ENCODE results near the gene TENT5C.

The TENT5C gene

DNA sequence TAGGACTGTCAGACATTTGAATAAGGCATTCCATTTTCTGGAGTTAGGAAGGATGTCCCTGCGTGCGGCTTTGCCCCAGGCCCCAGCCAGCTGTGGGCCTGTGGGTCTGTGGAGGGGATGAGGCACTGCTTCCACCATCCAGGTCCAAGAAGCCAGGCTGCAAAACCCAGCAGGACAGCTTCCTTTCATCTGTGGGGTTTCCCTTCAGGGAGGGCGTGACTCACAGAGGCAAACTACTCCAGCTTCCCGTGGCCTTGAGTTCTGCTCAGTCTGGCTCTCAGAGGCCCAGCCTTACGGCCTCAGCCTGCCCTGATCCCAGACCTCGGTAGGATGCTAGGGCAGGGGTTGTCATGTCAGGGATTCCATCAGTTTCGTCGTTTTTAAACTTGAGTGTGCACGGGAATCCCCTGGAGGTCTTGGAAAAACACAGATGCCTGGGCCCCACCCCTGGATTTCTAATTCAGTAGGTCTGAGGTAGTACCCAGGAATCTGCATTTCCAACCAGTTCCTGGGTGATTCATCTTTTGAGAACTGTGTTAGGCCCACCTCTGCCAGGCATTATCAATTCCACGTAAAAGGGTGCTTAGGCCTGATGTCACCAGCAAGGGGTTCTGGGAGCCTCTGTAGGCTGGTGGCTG lies 32.3 kb upstream of the TENT5C start:
- no peak for DNase-seq (ENCODE audit: low spot score)

DNA sequence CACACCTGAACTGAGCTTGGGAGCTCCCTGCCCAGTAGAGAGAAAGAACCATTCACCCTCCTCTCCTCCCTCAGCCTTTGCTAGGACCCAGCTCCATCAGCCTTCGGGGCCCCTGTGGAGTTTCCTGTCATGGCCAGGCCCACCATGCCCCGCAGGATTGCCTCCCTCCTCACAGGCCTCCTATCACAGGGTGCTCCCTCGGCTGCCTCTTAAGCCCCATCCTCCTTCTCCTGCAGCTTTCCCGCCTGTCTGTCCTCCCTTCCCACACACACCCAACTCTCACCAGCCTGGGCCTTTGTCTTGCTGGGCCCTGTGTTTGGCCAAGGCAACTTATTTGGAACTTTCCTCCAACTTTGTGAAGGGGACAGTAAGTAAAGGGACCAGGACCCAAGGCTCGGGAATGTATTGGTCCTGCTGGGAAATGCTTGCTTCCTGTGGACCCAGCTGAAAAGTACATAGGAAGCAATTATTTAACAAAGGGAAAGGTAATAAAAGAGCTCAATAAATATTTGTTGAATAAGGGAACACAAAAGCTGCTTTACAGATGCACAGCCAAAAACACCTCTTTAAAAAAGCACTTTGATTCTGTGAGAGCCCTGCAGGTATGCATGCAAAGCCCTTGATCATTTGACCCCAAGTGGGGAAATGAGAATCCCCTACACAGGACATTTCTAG lies 31.6 kb upstream of the TENT5C start:
- no peak for DNase-seq (ENCODE audit: low spot score)

- DNase-seq (ENCODE audit: low spot score) = no peak
Observed at GRCh38 chr1:117575586-117576225, 30.1 kb upstream of the TENT5C start.

GRCh38 chr1:117576236-117576635 lies 29.6 kb upstream of the TENT5C start:
- no peak for DNase-seq (ENCODE audit: low spot score)

GRCh38 chr1:117577191-117577885 lies 28.5 kb upstream of the TENT5C start:
- DNase-seq (ENCODE audit: low spot score) = no peak

DNA sequence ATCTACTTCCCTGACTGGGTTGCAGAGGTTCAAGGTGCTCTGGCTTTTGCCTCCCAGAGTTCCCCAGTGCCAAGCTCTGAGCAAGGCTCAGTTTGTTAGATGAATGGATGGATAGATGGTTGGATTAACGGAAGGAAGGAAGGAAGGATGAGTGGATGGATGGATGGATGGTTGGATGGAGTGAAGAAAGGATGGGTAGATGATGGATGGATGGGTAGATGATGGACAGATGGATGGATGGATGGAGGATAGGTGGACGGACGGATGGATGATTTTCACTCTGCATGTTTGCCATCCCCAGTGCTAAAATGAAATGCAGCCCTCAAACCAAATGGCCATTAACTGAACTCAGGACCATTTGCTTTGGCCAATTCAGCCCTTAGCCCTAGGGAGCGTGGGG lies 27.4 kb upstream of the TENT5C start:
- no peak for DNase-seq (ENCODE audit: low spot score)

GRCh38 chr1:117579221-117579906 lies 26.5 kb upstream of the TENT5C start:
- no peak for DNase-seq (ENCODE audit: low spot score)

DNA sequence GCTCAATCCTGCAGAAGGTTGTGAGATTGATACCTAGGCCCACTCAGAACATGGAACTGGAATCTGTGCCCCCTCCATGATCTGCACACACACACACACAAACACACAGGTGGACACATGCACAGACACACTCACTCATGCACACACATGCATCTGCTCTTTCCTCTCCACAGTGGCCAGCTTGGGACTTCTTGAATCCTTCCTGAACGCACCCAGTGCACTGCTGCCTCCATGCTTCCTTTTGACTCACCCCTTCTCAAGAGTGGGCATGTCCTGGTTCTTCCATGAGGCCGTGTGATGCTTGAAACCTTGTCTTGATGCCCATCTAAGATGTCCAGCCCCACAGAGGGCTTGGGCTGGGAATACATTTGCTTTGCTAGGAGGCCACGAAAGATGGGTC lies 25.4 kb upstream of the TENT5C start:
- DNase-seq (ENCODE audit: low spot score) = no peak

DNA sequence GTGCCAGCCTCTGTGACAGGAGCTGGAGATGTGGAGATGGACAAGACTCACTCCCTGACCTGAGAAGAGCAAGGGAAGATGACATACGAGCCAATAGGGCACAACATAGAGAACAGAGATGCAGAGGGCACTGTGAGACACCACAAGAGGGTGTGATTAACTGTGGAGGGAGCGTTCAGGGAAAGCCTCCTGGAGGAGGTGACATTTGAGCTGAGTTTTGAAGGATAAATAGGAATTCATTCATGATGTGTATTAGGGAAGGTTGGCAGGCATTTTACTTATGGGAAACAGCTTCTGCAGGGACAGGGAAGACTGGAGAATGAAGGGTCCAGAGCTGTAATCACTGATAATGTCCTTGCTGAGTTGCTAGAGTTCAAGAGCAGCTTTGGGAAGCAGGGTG lies 25.0 kb upstream of the TENT5C start:
- DNase-seq (ENCODE audit: low spot score) = no peak

DNA sequence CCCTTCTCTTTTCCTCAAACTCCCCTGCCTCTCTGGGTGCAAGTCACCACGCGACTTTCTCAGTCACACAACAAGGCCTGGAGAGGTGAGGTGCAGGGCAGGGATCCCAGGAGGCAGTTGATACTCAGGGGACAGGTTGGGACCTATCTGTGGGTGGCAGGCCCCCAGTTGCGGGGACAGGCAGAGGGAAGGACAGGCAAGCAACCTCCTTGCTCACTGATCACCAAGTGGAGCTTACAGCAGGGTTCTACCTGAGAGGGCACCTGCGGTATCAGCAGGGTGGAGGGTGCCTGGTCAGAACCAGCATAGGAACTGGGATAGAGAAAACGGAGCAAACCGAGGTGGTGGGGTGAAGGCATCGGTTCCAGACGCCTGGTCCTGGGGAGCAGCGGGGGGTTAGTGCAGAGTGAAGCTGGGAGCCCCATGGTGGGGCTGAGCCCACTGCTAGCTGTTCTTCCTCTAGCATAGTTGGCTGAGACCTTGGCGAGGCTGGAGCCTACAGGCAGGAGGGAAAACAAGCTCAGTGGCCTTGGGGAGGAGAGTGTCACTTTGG lies 24.4 kb upstream of the TENT5C start:
- no peak for DNase-seq (ENCODE audit: low spot score)

- no peak for DNase-seq (ENCODE audit: low spot score)
Observed at GRCh38 chr1:117582451-117582850, 23.4 kb upstream of the TENT5C start.

DNA sequence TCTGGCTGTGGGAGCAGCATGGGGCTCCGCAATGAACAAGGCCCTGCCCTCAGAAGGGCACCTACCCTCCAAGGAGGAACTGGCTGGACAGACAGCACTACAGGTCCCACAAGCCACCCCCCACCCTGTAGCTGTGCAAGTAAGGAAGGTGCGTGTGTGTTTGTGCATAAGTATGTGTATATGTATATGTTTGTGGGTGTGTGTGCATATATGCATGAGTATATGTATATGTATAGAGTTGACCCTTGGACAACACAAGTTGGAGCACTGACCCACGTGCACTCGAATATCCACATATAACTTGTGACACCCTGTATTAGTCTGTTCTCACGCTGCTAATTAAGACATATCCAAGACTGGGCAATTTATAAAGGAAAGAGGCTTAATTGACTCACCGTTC lies 22.6 kb upstream of the TENT5C start:
- no peak for DNase-seq (ENCODE audit: low spot score)

DNA sequence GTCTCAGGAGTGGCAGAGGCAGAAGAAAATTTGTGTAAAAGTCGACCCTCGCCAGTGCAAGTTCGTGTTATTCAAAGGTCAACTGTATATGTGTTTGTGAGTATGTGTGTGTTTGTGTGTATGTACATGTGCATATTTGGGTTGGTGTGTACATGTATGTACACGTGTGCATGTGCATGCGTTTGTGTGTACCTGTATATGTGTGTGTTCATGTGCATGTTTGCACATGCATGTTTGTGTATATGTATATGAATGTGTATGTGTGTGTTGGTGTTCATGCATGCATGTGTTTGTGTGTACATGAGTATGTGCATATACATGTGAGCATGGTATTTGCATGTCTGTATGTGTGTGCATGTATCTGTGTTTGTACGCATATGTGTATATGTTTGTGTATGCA lies 21.7 kb upstream of the TENT5C start:
- DNase-seq (ENCODE audit: low spot score) = no peak

- no peak for DNase-seq (ENCODE audit: low spot score)
Observed at GRCh38 chr1:117585086-117585485, 20.8 kb upstream of the TENT5C start.

DNA sequence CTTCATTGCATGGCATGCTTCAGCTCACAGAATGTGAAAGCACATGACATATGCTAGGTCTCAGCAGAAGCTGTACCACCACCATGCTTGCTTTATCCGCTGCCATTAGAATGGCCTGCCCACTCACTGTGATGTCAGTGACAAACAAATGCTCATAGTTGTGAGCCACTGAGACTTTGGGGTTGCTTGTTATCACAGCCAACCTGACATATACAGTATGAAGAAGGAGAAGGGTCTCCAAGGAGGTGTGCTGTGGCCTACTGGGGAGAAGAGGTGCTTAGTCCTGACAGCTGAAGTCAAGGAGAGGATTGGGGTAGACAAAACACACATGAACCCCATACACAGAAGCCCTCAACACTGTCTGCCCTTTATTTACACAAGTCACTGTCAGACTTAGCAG lies 19.5 kb upstream of the TENT5C start:
- DNase-seq (ENCODE audit: low spot score) = no peak

DNA sequence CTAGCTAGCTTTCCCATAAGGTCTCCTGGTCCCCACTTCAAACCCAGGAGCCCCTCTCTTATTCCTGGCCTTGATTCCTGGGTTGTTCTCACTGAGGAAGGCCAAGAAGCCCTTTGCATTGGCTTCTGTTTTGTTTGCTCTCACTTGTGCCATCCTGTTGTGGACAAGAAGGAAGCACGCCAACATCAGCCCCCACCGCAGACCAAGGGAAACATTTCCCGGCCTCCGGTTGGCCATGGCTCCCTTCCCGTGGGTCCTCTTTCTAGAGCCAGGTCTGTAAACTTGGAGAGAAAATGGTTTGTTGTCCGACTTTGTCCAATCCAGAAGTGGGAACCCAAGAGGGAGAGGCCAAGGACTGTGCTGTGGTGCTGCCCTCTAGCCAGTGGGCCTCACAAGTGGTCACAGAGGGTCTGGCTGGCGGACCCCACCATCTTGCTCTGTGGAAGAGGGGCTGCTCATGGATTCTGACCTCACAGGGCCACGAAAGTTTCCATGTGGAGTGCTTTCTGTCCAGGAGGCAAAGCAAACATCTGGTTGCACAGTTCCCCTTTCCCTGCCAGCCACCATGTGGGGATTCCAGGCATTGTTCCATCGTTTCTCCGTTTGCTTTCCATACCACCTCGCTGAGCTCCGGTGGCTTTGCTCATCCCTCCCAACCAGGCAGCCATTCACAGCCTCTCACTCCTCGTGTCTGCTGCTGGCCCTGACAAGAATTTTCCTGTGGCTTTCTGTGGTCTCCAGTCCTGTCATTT lies 18.9 kb upstream of the TENT5C start:
- no peak for DNase-seq (ENCODE audit: low spot score)

DNA sequence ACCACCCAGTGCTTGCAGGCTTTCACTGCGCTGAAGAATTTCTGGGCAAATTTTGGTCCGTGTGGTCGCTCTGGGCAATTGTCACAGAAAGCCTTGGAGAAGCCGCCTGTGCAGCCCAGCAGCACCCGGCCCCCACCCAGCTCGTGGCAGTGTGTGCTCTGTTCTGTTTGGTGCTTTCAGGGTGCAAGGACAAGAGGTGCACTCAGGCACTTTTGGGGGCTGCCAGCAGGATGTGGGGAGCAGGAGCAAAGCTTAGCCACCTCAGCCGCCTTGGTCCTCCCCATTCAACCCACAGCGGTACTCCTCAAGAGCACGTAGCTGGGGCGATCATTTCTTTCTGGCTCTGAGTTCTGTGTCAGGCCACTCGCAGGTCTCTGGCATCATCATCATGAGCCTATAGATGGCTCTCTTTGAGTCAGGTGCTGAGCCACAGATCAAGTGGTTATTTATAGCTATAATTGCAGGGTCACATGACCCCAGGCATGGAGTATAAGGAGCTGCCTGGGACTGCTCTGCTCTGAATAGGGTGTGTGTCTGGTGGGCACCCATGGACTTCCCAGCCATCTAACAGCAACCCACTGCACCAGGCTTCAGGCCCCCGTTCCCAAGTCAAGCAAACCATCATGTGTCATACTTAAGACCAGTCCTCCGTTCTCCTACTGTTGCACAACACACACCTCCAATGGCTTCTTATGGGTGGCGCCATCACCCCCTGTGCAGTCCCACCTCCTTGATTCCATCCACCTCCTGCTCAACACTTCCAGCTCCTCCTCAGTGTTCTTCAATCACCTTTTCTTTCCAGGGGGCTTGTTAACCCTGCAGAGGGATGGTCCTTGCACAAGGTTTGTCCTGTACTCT lies 18.1 kb upstream of the TENT5C start:
- DNase-seq (ENCODE audit: low spot score) = no peak

GRCh38 chr1:117589544-117589943 lies 16.3 kb upstream of the TENT5C start:
- DNase-seq (ENCODE audit: low spot score) = no peak

DNA sequence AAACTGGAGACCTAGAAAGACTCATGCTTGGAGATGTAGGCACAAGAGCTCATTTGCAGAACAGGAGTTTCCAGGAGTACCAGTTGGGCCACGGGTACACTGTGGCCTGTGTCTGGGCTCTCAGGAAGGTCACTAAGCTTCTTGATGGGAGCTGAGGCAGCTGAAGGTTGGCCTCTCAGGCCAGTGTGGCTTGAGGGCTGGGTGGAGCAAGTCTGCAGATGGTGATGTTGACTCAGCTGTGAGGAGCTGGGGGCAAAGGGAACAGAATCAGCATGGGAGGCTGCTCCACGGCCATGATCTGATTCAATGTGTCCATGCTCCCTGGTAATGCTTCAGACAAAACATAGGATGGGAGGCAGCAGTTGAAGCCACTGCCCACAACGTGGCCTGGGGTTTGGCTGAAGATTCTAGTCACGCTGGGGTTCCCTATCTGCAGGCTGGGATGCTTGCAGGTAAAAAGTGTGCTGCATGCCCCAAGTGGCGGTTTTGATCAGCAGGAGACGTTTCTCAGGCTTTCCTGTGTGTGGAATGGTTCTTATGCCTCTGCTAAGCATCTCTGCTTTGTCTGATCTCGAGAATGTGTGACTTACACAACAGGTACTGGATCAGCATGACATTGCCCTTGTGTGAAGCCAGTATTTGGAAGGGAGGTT lies 15.4 kb upstream of the TENT5C start:
- DNase-seq (ENCODE audit: low spot score) = no peak

DNA sequence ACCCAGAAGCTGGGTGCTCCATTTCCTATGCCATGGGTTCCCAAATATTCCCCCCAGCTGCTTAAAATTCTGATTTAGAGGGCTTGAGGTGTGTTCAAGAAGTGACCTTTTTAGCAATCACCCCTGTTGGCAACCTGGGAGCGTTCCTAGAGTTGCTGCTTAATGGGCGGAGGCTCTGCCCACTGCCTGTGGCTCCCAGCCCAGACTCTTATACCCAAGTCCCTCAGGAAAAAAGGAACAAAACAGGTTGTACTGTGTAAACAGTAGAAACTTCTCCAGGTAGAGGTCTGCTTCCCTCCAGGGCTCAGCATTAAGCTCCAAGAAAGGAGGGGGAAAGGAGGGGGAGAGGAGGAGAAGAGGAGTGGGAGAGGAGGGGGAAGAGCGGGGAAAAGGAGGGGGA lies 14.6 kb upstream of the TENT5C start:
- DNase-seq (ENCODE audit: low spot score) = no peak
